D721Med (cell line): ENCODE results near the gene MAD1L1.

ENCODE experiments used
- DNase-seq: peaks from one replicate; pipeline ENCODE4 v3.0.0; 2011; ENCODE audit warnings: low spot score; ENCODE audit not compliant: insufficient read length
- FAIRE-seq: peaks from 2 replicates; lab custom pipeline; 2011; peaks lifted over from hg19 to GRCh38; lab: Jason Lieb, UNC
- TF ChIP-seq, protein P1 (sequence below): IDR thresholded peaks from 2 replicates; pipeline ENCODE4 v1.5.1; 2012; ENCODE audit warnings: mild to moderate bottlenecking, control low read depth; ENCODE audit not compliant: insufficient read depth; ENCODE audit errors: missing control alignments

The MAD1L1 gene

DNA sequence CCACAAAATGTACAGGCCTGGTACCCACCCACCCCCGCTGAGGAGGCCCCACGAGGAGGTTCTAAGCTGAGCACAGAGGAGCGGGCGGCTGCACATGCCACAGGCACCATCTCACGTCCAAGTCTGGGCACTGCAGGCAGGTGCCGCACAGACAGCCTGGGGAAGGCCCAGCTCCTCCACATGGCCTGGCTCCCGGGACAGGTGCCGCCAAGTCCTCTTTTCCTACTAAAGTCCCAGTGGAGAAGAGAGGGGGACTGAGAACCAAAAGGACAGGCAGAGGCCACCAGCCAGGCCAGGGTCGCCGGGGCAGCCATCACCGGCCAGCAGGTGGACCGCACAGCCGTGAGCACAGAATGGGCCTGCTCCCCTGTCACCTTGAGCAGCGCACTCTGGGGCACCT lies 91.1 kb downstream of the MAD1L1 start:
- TF ChIP-seq, protein P1, sequence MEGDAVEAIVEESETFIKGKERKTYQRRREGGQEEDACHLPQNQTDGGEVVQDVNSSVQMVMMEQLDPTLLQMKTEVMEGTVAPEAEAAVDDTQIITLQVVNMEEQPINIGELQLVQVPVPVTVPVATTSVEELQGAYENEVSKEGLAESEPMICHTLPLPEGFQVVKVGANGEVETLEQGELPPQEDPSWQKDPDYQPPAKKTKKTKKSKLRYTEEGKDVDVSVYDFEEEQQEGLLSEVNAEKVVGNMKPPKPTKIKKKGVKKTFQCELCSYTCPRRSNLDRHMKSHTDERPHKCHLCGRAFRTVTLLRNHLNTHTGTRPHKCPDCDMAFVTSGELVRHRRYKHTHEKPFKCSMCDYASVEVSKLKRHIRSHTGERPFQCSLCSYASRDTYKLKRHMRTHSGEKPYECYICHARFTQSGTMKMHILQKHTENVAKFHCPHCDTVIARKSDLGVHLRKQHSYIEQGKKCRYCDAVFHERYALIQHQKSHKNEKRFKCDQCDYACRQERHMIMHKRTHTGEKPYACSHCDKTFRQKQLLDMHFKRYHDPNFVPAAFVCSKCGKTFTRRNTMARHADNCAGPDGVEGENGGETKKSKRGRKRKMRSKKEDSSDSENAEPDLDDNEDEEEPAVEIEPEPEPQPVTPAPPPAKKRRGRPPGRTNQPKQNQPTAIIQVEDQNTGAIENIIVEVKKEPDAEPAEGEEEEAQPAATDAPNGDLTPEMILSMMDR = no peak
- FAIRE-seq (no peak), DNase-seq (no peak)

DNA sequence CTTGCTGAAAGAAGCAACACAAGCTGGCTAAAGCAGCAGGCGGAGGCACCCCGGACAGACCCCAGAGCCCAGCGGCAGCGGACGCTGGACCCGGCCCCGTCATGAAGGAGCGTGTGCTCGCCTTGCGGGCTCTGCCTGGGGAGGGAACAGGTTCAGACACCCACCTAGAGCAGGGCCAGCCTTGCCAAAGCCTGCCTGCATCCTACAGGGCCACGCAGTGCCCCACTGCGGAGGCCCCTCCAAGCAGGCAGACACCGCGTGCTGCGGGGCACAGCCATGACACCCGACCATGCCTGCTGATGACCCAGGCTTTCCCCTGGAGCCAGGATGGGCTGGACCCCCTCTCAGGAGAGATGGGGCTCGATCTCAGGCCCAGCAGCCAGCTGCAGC lies 91.7 kb downstream of the MAD1L1 start:
- DNase-seq (no peak), FAIRE-seq (no peak)
- TF ChIP-seq, protein P1 = no peak

DNA sequence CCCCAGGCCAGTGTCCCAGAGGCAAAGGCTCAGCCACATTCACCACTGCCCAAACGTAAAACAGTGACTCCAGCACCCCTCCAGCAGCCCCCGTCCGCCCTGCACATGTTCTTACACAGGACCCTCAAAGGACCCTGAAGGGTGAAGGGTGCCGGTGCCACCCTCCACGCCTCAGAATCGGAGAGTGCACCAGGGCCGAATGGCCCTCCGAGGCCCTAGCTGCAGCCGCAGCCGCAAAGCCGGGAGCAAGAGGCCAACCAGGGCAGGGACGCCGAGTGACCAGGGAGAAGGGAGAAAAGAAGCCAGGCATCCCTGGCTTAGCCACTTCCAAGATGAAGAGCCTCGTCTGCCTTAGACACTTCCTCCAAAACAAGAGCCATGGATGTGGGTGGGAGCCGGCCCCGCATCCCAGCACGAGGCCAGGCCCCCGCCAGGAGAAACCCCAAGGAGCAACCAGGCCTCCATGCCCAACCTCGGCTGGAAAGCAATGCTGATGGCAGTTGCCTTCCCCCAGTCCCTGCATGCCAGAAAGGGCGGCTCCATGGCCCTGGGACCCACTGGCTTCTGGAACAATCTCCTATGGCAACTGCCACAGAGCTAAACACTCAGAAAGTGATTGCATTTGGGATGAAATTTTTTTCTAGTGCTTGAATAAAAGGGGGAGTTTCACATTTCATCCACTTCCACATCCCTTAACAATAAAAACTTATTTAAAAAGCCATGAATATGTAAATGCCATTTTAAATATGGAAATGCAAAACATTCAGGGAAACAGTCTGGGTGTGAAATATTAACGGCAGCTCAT lies 92.3 kb downstream of the MAD1L1 start:
- DNase-seq (no peak), FAIRE-seq (no peak)
- TF ChIP-seq, protein P1 = no peak

DNA sequence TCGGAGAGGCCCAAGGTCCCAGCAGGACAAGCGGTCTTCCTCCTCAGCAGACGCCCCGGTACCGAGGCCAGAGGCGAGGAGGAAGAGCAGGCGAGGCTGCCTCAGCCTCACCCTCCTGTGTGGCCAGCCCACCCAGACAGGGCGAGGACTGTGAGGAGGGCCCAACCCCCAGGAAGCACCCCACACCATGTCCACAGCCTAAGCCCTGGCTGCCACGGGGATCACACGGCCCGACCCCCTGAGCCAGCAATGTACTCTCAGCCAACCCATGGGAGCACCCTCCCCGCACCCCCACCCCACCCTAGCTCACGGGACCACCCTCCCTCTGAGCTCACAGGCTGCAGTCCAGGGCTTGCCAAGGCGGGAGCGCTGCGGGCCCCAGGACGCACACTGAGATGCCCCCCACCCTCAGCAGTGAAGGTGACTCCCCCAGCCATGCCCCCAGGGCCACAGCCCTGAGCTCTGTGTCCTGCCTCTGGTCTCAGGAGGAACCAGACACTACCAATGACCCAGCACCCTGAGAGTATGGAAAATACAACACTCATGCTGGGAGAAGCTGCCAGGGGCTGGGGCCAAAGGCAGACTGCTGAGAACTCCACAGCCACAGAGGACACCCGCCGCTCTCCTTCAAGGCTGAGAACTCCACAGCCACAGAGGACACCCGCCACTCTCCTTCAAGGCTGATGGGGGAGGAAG lies 93.6 kb downstream of the MAD1L1 start:
- DNase-seq = no peak
- TF ChIP-seq, protein P1 = no peak
- no peak for FAIRE-seq

DNA sequence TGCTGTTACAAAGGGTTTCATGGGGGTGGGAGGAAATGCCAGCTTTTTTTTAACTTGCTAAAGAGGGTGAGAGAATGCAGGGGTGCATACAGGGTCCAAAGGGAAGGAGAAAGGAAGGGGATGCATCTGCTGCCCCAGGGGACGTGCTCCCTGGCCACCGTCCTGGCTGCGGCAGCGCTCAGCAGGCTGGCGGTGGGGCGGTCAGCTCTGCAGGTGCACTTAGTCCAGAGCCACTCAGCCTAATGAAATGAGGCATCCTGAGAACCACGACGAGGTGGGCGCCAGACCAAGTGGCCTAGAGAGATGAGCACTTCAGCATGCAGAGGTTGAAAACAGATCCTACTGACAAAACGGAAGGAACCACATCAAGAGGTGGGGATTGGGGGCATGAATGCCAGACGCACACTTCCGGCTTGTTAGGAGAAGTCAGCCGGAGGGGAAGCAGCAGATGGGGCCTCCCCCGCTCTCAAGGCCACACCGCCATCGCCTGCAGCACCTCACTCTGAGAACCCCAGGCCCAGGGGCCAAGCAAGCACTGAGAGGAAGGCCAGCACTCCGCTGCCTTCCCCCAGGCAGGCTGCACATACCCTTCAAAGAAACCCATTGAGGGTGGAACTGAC lies 94.5 kb downstream of the MAD1L1 start:
- TF ChIP-seq, protein P1 = no peak
- DNase-seq = no peak
- FAIRE-seq = no peak

DNA sequence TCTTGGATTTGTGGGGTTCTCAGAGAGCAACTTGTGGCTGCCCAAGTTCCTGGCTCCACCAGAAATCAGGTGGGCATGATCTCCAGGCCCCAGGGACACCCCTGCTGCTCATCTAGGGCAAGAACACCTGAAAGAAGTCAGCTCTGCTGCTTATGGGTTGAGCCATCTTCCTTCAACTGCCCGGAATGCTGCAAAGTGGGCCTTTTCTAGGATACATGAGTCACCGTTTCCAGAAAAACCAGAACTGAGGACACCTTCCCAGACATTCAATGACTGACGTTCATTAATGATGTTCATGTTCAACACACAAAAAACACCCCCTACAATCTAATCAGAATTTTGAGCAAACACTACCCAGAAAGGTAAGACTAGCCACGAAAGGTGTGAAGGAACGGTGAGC lies 98.0 kb downstream of the MAD1L1 start:
- DNase-seq (no peak), FAIRE-seq (no peak)
- TF ChIP-seq, protein P1 = no peak
